SK-N-SH treated with all-trans-retinoic acid at 6 μM for 48 hours (cell line): ENCODE results near the gene RTL10.

Source experiments
- PATZ1 ChIP-seq: fragments of 250-450 bp; sonication (Bioruptor Pico); IDR thresholded peaks from 2 replicates; pipeline ENCODE4 v1.8.0; 2020; ENCODE audit warnings: mild to moderate bottlenecking, moderate library complexity, borderline replicate concordance
- RARB ChIP-seq: fragments of 250-450 bp; sonication (Bioruptor Pico); IDR thresholded peaks from 2 replicates; pipeline ENCODE4 v1.8.0; 2021; ENCODE audit warnings: mild to moderate bottlenecking, moderate library complexity

GRCh38 chr22:19834599-19834998 lies 20.1 kb downstream of the RTL10 start:
- TF ChIP-seq PATZ1 (CRISPR knock-in tag) (no peak), RARB (CRISPR knock-in tag) (no peak)
